Activated naive CD8-positive, alpha-beta T cell treated with anti-CD3 and anti-CD28 coated beads, Interleukin-2, amount 10 ng/mL, durations not matched to agents 7 days and 5 days (primary cell): ENCODE data around the gene TRPV6. TPM values are rescaled to one million over a fixed set of nuclear protein-coding genes. Genes with fewer than 3 reads are reported as not detected.

ENCODE experiments used
- ATAC-seq: fragments of 150-1000 bp; cut with Tn5 transposase; one replicate; pipeline ENCODE4 v1.10.0; 2021; ENCODE audit warnings: low read depth, moderate library complexity
- POLR2A ChIA-PET: fragments of 350-600 bp; sonication (Branson Sonifier 250); formaldehyde crosslinking; loops from one replicate; lab custom pipeline; 2021; ENCODE audit warnings: antibody characterized with exemption; lab: Charles Lee
- DNase-seq: peaks from one replicate; pipeline ENCODE4 v3.0.0; 2021
- H3K27ac Mint-ChIP-seq: one replicate; pipeline ENCODE4 v1.8.0; 2022; ENCODE audit warnings: mild to moderate bottlenecking, mixed read lengths
- H3K27me3 Mint-ChIP-seq: one replicate; pipeline ENCODE4 v1.8.0; 2022; ENCODE audit warnings: mild to moderate bottlenecking, moderate library complexity, mixed read lengths
- H3K36me3 Mint-ChIP-seq: one replicate; pipeline ENCODE4 v1.8.0; 2021; ENCODE audit warnings: mild to moderate bottlenecking, mixed read lengths
- H3K4me1 Mint-ChIP-seq: one replicate; pipeline ENCODE4 v1.8.0; 2021; ENCODE audit warnings: mixed read lengths
- H3K4me3 Mint-ChIP-seq: one replicate; pipeline ENCODE4 v1.8.0; 2022; ENCODE audit warnings: mild to moderate bottlenecking, moderate library complexity, mixed read lengths
- H3K9me3 Mint-ChIP-seq: one replicate; pipeline ENCODE4 v1.8.0; 2021; ENCODE audit warnings: mixed read lengths
- total RNA-seq, 2 experiments: library from RNA; stranded (reverse); gene quantifications; one replicate each; pipeline ENCODE4 v1.2.3, GENCODE V29; 2021

The TRPV6 gene
- total RNA-seq, 2 experiments from 2014 or later = not detected

DNA sequence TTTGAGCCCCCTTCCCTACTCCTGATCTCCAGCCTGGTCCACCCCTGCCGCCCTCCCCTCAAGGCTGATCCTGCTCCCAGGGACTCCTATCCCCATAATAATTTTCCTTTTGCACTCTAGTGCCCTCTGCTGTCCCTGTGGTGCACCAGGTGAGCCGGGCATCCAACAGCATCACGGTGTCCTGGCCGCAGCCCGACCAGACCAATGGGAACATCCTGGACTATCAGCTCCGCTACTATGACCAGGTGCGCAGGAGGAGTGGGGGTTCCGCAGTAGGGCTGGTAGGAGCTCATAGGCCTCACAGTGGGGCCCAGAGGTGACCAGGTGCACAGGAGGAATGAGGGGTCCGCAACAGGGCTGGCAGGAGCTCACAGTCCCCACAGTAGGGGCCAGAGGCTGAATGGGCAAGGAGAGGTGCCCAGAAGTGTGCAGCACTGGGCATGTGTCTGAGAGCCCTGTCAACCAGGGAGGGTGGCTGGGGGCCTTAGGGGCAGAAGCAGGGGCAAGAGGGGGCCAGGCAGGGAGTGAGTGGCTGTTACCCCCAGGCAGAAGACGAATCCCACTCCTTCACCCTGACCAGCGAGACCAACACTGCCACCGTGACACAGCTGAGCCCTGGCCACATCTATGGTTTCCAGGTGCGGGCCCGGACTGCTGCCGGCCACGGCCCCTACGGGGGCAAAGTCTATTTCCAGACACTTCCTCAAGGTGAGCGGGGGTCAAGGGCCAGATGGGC, 19.0 kb downstream of the TRPV6 start:
- Mint-ChIP-seq H3K27ac (no peak overlapping the region), H3K4me1 (peaks cover 2% of the 10 kb centered on the region), H3K27me3 (no peaks in the 10 kb centered on the region), H3K9me3 (no peaks in the 10 kb centered on the region), H3K4me3 (no peak overlapping the region), H3K36me3 (no peaks in the 10 kb centered on the region)
- POLR2A ChIA-PET = interaction anchor here (0.9 to 3.4 kb wide), 2 partner anchors 11 to 13 kb away, joined by 3 to 10 read pairs; partner anchors contain the start of gene EPHB6
- DNase-seq (no peak), ATAC-seq (no peak)

DNA sequence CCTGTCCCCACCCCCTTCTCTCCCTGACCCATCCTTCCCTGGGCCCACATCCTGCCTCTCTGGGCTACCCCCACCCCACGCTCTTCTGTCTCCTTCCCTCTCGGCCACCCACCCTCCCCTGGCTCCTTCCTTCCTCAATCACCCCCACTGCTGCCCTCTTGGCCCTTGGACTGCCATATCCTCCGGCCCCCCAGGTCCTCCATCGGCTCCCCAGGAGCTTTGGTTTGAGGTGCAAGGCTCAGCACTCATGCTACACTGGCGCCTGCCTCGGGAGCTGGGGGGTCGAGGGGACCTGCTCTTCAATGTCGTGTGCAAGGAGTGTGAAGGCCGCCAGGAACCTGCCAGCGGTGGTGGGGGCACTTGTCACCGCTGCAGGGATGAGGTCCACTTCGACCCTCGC, 19.8 kb downstream of the TRPV6 start:
- Mint-ChIP-seq H3K27me3 (no peaks in the 10 kb centered on the region), H3K27ac (no peak overlapping the region), H3K4me3 (no peak overlapping the region), H3K9me3 (no peaks in the 10 kb centered on the region), H3K4me1 (peaks cover 2% of the 10 kb centered on the region), H3K36me3 (no peaks in the 10 kb centered on the region)
- POLR2A ChIA-PET = interaction anchor here (0.9 to 3.4 kb wide), 2 partner anchors 11 to 12 kb away, joined by 3 to 10 read pairs; partner anchors contain the start of gene EPHB6
- no peak for ATAC-seq
- DNase-seq = no peak

DNA sequence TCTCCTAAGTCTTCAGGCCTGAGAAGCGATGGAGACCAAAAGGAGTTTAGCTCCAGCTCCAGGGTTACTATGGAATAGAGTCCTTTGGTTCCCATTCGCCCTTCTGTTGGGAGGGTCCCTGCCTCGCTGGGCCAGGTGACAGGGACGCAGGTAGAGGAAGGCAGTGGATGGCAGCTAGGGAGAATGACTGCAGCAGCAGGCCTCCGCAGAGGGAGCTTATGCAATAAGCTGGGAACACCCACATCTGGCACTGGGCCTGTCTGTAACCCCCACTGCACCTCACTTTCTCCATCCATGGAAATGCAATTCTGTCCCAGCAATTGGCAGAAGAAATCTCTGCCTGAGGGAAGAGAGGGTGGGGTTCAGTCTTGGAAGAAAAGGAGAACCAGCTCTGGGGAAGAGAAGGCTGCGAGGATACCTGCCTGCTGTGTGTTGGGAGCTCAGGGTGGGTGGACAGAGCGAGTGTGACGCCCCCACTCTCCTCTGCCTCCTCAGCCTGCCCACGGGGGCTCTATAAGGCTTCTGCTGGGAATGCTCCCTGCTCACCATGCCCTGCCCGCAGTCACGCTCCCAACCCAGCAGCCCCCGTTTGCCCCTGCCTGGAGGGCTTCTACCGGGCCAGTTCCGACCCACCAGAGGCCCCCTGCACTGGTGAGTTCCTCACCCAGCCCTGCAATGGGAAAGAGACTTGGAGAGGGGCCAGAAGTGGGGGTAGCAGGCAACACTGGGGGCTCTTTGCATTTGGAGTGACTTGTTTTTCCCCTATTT, 20.4 kb downstream of the TRPV6 start:
- no peak for DNase-seq
- H3K27me3 Mint-ChIP-seq = no peaks in the 10 kb centered on the region
- H3K36me3 Mint-ChIP-seq = no peaks in the 10 kb centered on the region
- H3K9me3 Mint-ChIP-seq = no peaks in the 10 kb centered on the region
- H3K27ac Mint-ChIP-seq = no peak overlapping the region
- no peak for ATAC-seq
- H3K4me1 Mint-ChIP-seq = peaks cover 2% of the 10 kb centered on the region
- no peak overlapping the region for H3K4me3 Mint-ChIP-seq
- POLR2A ChIA-PET = interaction anchor here (3.4 kb wide), 1 partner anchor 10 kb away, joined by 10 read pairs; the partner anchor contains the start of gene EPHB6

GRCh38 chr7:142863891-142864685, 21.5 kb downstream of the TRPV6 start:
- H3K4me3 Mint-ChIP-seq = no peak overlapping the region
- no peak for ATAC-seq
- DNase-seq = no peak
- H3K36me3 Mint-ChIP-seq = no peaks in the 10 kb centered on the region
- no peaks in the 10 kb centered on the region for H3K9me3 Mint-ChIP-seq
- no peaks in the 10 kb centered on the region for H3K27me3 Mint-ChIP-seq
- H3K27ac Mint-ChIP-seq = no peak overlapping the region
- peaks cover 2% of the 10 kb centered on the region for H3K4me1 Mint-ChIP-seq
- POLR2A ChIA-PET = interaction anchor here (3.4 kb wide), 1 partner anchor 9 kb away, joined by 10 read pairs; the partner anchor contains the start of gene EPHB6

- no peak for DNase-seq
- no peak for ATAC-seq
- Mint-ChIP-seq H3K9me3 (no peaks in the 10 kb centered on the region), H3K4me3 (no peak overlapping the region), H3K36me3 (no peaks in the 10 kb centered on the region), H3K27ac (no peak overlapping the region), H3K27me3 (no peaks in the 10 kb centered on the region), H3K4me1 (peaks cover 2% of the 10 kb centered on the region)
- POLR2A ChIA-PET = interaction anchor here (3.4 kb wide), 1 partner anchor 8 kb away, joined by 10 read pairs; the partner anchor contains the start of gene EPHB6
These were observed 22.7 kb downstream of the TRPV6 start for GRCh38 chr7:142862786-142863400.

- DNase-seq = no peak
- Mint-ChIP-seq H3K27ac (no peak overlapping the region), H3K9me3 (no peaks in the 10 kb centered on the region), H3K4me1 (peaks cover 2% of the 10 kb centered on the region), H3K36me3 (no peaks in the 10 kb centered on the region), H3K4me3 (no peak overlapping the region), H3K27me3 (no peaks in the 10 kb centered on the region)
- ATAC-seq = no peak
- POLR2A ChIA-PET = no interaction called here
These were observed 23.2 kb downstream of the TRPV6 start for GRCh38 chr7:142862351-142862750.

DNA sequence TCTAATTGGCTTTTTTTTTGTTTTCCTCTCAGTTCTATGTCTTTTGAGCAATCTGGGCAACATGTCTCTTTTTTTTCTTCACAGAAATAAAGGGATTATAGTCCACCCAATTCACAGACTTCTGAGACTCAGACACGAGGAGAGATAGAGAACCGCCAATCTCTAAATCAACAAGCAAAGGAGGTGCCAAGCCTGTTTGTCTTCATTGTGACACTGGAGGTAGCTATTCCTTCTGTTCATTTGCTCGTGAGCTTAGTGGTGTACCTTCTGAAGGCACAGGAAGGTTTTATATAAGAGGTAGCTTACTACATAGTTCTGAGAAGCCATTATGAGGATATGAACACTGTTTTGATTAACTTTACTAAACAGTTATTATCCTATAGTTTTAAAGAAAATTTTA, 24.6 kb downstream of the TRPV6 start:
- no peaks in the 10 kb centered on the region for H3K9me3 Mint-ChIP-seq
- POLR2A ChIA-PET = no interaction called here
- peaks cover 2% of the 10 kb centered on the region for H3K4me1 Mint-ChIP-seq
- no peaks in the 10 kb centered on the region for H3K36me3 Mint-ChIP-seq
- no peak for ATAC-seq
- no peak overlapping the region for H3K27ac Mint-ChIP-seq
- no peak for DNase-seq
- H3K27me3 Mint-ChIP-seq = peaks cover 6% of the 10 kb centered on the region
- H3K4me3 Mint-ChIP-seq = no peak overlapping the region

- peaks cover 2% of the 10 kb centered on the region for H3K4me1 Mint-ChIP-seq
- H3K9me3 Mint-ChIP-seq = no peaks in the 10 kb centered on the region
- H3K27ac Mint-ChIP-seq = no peak overlapping the region
- POLR2A ChIA-PET = interaction anchor here (0.9 kb wide), 1 partner anchor 223 kb away, joined by 3 read pairs; no protein-coding TSS in a partner anchor
- H3K4me3 Mint-ChIP-seq = no peak overlapping the region
- H3K27me3 Mint-ChIP-seq = peaks cover 9% of the 10 kb centered on the region
- ATAC-seq (no peak), DNase-seq (no peak)
- no peaks in the 10 kb centered on the region for H3K36me3 Mint-ChIP-seq
These were observed 25.7 kb downstream of the TRPV6 start for GRCh38 chr7:142859829-142860228.

DNA sequence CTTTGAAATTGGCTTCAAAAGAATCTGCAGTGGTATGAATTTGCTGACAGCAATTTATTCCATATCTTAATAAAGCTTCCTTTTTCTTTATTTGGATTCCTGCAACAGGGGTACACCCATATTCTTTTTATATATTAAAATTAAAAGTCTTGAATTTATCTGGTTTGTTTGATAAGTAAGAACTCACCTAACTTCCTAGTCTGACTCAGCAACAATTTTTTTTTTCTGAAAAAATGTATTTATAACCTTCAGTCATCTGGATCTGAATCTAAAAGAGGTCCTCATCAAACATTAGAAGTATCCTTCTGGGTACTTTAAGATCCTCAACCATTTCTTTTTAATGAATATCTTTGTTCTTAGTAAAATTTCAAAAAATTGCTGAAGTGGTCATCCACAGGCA, 26.1 kb downstream of the TRPV6 start:
- peaks cover 9% of the 10 kb centered on the region for H3K27me3 Mint-ChIP-seq
- no peak for DNase-seq
- no peak overlapping the region for H3K4me3 Mint-ChIP-seq
- POLR2A ChIA-PET = interaction anchor here (0.9 kb wide), 1 partner anchor 223 kb away, joined by 3 read pairs; no protein-coding TSS in a partner anchor
- H3K27ac Mint-ChIP-seq = no peak overlapping the region
- peaks cover 3% of the 10 kb centered on the region for H3K4me1 Mint-ChIP-seq
- H3K9me3 Mint-ChIP-seq = no peaks in the 10 kb centered on the region
- ATAC-seq = no peak
- H3K36me3 Mint-ChIP-seq = no peaks in the 10 kb centered on the region

GRCh38 chr7:142857625-142858024, 27.9 kb downstream of the TRPV6 start:
- no peak for ATAC-seq
- Mint-ChIP-seq H3K36me3 (no peaks in the 10 kb centered on the region), H3K27ac (no peak overlapping the region), H3K4me3 (no peak overlapping the region), H3K27me3 (peaks cover 9% of the 10 kb centered on the region), H3K9me3 (no peaks in the 10 kb centered on the region), H3K4me1 (peaks cover 8% of the 10 kb centered on the region)
- POLR2A ChIA-PET = no interaction called here
- DNase-seq = no peak

GRCh38 chr7:142856565-142857245, 28.8 kb downstream of the TRPV6 start:
- Mint-ChIP-seq H3K27me3 (peaks cover 9% of the 10 kb centered on the region), H3K36me3 (no peaks in the 10 kb centered on the region), H3K27ac (no peak overlapping the region), H3K4me3 (peak overlapping the region; percentile 34), H3K4me1 (peaks cover 8% of the 10 kb centered on the region), H3K9me3 (no peaks in the 10 kb centered on the region)
- POLR2A ChIA-PET = no interaction called here
- ATAC-seq = no peak
- DNase-seq = no peak
